NCI-H345 treated with DMSO at 0.1 percent for 48 hours (cell line): ENCODE results near the gene FITM2.

Experiments
- DNase-seq: peaks from one replicate; lab custom pipeline; 2025; ENCODE audit not compliant: unreplicated experiment; lab: John Stamatoyannopoulos, UW

FITM2 gene

DNA sequence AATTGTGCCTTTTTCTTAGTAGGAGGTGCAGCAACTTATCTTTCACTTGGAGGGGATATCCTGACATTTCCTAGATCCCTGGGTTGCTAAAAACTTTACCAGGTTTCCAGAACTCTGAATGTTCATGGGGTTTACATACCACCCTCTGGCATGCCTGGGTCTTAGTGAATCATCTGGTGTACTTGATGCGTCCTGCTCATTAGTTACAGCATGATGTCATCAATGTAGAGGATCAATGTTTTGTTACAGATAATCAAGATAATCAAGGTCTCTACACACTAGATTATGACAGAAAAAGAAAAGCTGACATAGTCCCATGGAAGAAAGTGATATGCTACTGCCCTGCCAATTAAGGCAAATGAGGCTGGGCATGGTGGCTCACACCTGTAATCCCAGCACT, 27.0 kb downstream of the FITM2 start:
- DNase-seq: no peak

DNA sequence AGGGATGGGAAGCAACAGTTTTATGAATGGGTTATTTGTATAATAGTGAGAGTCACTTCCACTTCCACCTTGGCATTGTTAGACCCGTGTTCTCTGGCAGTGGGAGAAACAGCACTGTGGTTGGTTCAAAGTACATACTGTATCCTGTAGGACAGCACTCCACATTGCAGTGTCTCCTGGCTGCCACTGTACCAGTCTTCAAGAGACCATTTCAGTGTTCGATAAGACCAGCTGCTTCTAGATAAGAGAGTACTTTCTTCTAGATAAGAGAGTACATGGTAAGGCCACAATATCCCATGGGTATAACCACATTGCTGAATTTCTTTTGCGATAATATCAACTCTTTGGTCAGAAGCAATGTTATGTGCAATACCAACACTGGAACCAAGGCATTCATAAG, 28.8 kb downstream of the FITM2 start:
- DNase-seq: no peak

DNA sequence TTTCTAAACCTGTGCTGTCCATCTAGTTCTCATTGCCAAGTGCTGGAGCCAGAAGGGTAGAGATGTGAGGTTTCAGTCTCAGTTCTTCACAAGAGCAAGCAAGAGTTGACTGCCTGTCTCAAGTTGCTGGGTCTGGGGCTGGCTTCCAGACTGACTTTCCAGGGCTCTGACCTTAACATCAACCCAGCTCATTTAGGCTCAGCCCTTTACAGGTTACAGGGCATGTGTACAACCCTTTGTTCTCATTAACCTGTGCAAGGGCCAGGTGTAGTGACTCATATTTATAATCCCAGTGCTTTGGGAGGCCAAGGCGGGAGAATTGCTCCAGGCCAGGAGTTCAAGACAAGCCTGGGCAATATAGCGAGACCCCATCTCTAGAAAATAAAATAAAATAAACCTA, 30.6 kb downstream of the FITM2 start:
- DNase-seq: no peak

DNA sequence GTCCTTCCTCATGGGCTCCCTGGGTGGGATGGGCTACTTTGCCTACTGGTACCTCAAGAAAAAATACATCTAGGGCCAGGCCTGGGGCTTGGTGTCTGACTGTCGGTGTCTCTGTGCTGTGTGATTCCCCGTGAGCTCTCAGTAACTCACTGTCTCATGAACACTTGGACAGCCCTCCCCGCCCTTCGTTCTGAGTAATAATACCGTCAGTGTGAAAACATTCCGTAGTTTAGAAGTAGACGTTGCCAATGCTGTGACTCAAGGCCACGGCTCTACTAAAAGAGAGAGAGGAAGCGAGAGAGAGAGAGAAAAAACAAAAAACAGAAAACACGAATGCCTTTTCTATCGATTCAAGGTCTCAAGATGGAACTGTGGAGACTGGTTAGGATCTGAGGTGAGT, 31.8 kb downstream of the FITM2 start:
- DNase-seq: no peak

DNA sequence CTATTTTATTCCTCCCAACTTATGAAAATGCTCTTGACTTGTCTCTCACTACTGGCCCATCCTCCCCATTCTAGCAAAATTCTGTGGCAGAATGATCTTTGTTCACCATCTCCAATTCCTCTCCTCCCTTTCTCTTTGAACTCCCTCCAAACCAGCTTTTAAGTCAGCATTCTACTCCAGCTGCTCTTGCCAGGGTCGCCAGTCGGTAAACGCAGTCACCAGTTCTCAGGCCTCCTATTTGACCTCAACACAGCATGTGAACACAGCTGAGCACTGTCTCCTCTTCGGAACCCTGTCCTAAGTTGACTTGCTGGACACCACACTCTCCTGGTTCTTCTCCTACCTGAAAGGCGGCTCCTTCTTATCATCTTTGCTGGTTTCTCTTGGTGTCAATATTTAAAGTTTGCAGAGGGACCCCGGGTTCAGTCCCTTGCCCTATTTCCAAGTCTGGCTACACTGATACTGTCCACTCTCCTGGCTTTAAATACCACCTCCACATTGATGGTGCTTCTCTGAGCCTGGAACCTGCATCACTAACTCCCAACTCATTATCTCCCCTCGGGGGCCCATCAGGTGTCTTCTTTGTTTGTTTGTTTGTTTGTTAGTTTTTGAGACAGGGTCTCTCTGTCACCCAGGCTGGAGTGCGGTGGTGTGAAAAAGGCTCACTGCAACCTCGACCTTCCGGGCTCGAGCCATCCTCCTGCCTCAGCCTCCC, 36.5 kb downstream of the FITM2 start:
- DNase-seq: no peak

DNA sequence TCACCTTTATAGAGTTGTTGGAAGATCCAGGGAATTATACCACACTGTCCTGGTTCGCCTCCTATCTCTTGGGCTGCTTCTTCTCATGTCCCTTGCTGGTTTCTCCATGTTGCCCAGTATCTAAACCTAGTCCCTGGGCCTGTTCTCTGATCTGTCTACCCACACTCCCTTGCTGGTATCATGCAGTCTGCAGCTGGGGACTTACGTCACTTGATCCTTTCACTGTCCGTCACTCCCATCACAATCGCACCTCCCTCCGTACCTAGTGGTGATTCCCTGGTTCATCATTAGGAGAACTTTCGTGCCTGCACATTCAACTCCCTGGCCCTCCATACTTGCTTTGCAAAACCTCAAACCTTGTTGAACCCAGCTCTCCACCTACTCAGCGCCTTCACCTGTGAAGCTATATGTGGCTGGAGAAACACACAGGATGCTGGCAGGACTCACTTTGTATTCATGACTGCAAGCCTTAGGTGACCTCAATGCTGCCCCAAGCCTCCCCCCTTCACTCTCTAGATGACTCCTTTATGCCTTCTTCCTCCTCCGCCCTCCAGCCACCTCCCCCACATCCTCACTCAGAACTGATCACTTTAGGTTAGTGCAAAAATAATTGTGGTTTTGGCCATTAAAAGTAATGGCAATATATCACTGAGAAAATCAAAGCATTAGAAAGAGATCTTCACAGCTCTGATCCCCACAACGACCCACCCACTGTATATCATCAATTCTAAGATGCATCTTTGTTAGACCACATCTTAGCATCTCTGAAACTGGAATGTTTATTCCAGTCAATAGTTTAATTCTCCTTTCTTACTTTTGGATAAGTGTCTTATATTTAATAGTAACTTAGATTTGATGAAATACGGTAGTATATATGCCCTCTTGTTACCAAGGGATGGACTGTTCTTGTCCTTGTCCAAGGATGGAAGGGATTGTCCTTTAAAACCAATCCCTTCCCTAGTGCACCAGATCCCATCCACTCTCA, 37.5 kb downstream of the FITM2 start:
- no peak for DNase-seq

DNA sequence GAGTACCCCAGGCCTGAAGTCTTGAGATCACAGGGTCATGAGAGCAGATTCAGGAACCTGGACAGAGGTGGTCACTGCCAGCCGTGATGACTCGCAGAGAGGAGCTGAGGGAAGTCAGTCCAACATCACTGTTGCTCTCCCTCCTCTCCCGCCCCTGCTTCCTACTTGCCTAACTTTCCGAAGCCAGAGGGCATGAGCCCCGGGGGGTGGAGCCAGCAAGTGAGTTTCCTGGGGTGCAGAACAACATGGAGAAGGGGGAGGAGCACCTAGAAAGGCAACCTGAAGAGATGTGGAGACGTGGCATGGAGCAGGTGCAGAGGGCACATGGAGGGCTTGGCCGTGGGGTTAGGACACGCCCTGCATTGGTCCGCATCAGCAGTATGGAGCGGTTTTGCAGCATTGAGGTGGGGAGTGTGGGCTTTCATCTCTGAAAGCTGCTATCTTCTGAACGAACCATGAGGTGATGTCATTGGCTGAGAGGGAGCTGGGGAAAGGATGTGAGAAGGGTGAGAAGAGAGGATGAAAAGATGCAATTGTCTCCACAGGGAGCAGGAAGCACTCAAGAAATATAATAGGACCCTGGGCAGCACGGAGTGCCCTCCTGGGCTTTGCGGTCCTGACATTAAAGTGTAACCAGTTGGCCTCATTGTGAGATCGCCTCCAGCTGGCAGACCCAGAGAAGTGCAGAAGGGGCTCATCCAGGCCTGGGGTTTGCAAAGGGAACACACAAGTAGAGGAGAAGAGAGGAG, 38.9 kb downstream of the FITM2 start:
- DNase-seq: no peak

GRCh38 chr20:44268802-44269201, 42.2 kb downstream of the FITM2 start:
- no peak for DNase-seq

- DNase-seq: no peak
Observed at GRCh38 chr20:44264287-44264686, 46.7 kb downstream of the FITM2 start.

GRCh38 chr20:44258226-44258890, 52.6 kb downstream of the FITM2 start:
- DNase-seq: no peak

DNA sequence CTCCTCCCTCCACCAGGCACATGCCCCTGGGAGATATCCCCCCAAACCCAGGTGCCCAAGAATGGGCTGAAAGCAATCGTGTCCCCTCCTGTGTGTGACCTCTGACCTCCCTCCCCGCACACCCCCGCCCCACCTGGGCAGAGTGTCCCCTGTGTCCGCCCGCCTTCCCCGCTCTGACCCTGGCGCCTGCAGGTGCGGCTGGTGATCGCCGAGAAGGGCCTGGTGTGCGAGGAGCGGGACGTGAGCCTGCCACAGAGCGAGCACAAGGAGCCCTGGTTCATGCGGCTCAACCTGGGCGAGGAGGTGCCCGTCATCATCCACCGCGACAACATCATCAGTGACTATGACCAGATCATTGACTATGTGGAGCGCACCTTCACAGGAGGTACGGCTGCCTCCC, 54.0 kb downstream of the FITM2 start:
- no peak for DNase-seq

DNA sequence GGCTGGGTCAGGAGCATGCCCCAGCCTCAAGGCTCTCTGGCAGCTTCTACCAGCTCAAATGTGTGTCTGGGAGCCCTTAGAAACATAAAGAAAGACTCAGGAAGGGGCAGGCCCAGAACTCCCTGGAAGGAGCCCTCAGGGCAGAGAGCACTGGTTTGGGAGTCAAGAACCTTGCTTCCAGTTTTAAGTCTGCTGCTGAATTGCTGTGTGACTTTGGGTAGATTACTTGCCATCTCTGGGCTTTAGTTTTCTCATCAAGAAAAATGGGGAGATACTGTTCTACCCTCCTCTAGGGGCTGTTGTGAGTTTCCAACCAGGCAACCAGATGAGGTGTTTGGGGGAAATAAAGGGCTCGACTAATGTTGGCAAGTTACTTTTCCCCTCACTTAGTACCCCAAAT, 55.1 kb downstream of the FITM2 start:
- no peak for DNase-seq

DNA sequence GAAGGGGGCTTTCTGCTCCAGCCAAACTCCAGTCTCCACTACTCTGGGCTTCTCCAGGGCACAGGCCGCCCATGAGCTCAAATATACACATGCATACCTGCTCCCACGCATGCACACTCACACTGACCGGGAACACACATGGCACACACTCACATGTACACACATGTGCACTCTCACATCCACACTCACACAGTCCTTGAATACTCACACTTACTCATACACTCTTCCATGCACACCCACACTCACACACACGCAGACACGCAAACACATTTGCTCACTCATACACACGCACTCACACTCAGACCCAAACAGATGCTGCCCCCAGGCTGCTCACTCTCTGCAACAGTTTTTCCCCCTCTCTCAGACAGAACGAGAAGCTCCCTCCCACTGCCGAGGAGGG, 56.9 kb downstream of the FITM2 start:
- DNase-seq: no peak

- no peak for DNase-seq
Observed at GRCh38 chr20:44253528-44253927, 57.5 kb downstream of the FITM2 start.
